ENCODE data around the gene CARMIL3.

GRCh38 chr14:24098927-24099813 is 47.4 kb downstream of the CARMIL3 start:
- no peak for TF ChIP-seq POLR2A (IDR thresholded peaks at IDR 0.05)
- TF ChIP-seq, protein P1, sequence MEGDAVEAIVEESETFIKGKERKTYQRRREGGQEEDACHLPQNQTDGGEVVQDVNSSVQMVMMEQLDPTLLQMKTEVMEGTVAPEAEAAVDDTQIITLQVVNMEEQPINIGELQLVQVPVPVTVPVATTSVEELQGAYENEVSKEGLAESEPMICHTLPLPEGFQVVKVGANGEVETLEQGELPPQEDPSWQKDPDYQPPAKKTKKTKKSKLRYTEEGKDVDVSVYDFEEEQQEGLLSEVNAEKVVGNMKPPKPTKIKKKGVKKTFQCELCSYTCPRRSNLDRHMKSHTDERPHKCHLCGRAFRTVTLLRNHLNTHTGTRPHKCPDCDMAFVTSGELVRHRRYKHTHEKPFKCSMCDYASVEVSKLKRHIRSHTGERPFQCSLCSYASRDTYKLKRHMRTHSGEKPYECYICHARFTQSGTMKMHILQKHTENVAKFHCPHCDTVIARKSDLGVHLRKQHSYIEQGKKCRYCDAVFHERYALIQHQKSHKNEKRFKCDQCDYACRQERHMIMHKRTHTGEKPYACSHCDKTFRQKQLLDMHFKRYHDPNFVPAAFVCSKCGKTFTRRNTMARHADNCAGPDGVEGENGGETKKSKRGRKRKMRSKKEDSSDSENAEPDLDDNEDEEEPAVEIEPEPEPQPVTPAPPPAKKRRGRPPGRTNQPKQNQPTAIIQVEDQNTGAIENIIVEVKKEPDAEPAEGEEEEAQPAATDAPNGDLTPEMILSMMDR (IDR thresholded peaks at IDR 0.05) = no peak

All from thyroid gland (tissue), 4 donors.